Stimulated activated CD8-positive, alpha-beta memory T cell treated with anti-CD3 and anti-CD28 coated beads, Interleukin-4, amount 100 ng/mL, for 48 hours (primary cell): ENCODE data around the gene NQO2.
"Not testable (repeated sequence)": the region's sequence is repeated elsewhere in the genome, so short reads cannot be mapped to it uniquely, and the experiment has no call there.

Source experiments
- DNase-seq: peaks from one replicate; pipeline ENCODE4 v3.0.0-alpha.2; 2020

NQO2 gene

DNA sequence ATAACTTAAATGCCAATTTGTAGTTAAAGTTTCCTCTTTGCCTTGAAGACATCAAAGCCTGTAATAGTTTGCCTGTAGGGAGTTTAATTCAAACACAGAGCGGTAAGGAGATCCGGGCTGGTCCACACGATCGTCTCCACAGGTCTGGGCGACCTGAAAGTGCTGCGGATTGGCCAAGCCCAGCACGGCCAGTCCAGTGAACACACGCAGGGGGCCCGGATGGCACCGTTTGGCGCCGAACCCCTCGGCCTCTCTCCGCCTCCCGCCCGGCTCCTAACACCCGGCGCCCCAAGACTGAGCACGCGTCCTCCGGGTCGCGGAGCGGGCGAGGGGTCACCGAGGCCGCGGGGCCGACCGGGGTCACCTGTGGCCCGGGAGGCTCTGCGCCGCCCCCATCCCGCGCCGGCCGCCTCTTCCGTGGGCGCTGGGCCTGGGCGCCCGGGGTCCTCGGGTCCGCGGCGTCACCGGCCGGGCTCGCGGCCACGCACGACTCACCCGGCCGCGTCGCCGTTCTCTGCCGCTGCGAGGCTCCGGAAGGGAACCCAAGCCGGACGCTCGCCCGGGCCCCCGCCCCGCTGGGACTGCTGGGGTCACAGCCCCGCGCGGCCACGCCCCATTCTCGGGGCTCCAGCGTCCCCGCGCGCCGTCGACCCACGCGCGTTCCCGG is 28.8 kb upstream of the NQO2 start:
- peak; percentile 77 for DNase-seq

DNA sequence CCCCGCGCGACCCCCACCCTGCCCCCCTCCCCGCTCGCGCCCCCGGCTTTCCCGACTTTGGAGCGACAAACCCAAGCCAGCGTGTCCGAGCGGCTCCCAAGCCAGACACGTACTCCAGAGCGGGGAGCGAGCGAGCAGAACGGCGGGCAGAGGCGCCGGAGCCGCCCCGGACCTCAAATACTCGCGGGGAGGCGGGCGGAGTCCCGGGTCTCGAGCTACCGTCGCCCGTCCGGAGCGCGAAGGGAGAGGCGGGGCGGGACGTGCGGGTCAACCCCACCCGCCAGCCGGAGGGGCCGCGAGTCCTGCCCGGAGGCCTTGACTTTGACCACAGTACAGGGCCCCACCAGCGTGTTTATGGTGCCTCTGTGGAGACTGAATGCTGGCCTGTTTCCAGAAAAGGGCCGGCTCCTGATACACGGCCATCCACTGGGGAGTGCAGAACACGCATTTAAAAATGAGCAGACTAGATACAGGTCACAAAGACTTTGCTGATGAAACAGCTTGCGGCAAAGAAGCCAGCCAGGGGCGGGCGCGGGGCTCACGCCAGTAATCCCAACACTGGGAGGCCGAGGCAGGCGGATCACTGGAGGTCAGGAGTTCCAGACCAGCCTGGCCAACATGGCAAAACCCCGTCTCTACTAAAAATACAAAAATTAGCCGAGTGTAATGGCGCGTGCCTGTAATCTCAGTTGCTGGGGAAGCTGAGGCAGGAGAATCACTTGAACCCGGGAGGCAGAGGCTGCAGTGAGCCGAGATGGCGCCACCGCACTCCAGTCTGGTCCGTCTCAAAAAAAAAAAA is 28.1 kb upstream of the NQO2 start, which contains the start of gene SERPINB6:
TSS of gene SERPINB6 (minus strand) at position 148 of the 799 bp plus-strand sequence. CDS start 12,235 bp downstream, outside the sequence.
- DNase-seq: peak; percentile 58

DNA sequence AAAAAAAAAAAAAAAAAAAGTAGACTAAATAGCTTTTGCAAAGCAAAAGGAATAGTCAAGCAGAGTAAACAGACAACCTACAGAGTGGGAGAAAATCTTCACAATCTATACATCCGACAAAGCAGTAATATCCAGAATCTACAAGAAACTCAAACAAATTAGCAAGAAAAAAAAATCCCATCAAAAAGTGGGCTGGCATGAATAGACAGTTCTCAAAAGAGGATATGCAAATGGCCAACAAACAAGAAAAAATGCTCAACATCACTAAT is 27.5 kb upstream of the NQO2 start:
- DNase-seq: not testable (repeated sequence)

DNA sequence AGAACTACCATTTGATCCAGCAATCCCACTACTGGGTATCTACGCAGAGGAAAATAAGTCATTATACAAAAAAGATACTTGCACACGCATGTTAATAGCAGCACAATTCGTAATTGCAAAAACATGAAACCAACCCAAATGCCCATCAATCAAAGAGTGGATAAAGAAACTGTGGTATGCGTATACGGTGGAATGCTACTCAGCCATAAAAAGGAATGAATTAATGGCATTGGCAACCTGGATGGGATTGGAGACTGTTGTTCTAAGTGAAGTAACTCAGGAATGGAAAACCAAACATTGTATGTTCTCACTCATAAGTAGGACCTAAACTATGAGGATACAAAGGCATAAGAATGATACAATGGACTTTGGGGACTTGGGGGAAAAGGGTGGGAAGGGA is 27.0 kb upstream of the NQO2 start:
- DNase-seq: not testable (repeated sequence)

DNA sequence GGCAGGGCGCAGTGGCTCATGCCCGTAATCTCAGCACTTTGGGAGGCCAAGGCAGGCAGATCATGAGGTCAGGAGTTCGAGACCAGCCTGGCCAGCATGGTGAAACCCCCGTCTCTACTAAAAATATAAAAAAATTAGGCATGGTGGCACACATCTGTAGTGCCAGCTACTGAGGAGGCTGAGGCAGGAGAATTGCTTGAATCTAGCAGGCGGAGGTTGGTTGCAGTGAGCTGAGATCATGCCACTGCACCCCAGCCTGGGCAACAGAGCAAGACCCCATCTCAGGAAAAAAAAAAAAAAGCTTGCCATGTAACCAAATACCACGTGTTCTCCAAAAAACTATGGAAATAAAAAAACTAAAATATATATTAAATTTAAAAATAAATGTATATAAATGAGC is 26.5 kb upstream of the NQO2 start:
- DNase-seq: not testable (repeated sequence)

DNA sequence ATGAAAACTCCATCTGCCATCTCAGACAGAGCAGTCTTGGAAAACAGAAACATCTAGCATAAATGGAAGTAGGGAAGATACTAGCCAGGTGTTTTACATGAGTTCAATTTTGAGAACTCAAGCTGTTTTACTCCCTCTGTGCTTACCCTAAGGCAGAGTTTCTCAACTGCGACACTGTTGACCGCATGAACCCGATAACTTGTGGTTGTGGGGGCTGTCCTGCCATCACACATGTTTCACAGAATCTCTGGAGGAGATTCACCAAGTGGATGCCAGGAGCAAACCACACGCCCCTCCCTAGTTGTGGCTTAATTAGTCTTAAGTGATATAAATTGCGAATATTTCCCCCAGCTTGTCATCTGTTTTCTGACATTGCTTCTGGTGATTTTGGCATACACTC is 26.0 kb upstream of the NQO2 start:
- no peak for DNase-seq

DNA sequence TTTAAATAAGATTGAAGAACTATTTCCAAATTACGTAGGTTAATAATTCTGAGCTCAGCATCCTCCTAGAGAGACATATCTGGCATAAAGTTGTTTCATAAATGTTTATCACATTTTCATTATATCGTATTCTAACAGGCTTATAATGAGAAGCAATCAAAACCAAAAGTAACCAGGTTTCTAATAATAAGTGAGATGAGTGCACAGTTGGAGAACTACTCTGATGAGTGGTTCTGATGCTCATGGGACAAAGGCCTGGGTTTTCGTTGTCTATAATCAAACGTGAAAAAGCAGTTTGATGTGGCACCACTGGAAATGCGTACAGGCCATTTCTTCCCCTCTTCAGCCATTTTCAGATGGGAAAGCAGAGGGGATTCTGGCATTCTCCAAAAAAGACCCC is 23.6 kb upstream of the NQO2 start:
- DNase-seq: no peak

DNA sequence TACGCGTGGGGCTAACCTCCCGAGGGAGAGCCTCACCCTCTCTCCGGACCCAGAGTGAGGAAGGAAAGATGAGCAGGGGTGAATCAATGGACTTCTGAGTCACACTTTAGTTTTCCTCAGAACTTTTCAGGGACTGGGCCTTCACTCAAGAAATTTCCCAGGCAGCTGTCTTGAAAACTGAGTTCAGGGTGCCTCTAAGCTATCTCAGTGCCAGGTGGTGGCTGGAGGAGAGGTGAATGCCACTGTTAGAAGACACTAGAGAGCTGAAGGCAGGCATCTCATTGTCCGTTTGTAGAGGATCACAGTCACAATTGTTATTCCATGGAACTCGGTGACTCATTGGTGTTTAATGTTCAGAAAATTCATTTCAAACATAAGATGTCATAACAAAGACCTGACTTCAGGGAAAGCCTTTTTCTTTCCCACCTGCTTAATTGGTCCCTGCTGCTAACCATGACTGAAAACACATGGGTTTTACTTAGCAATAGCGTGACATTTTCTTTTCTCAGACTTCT is 23.1 kb upstream of the NQO2 start:
- DNase-seq: no peak

DNA sequence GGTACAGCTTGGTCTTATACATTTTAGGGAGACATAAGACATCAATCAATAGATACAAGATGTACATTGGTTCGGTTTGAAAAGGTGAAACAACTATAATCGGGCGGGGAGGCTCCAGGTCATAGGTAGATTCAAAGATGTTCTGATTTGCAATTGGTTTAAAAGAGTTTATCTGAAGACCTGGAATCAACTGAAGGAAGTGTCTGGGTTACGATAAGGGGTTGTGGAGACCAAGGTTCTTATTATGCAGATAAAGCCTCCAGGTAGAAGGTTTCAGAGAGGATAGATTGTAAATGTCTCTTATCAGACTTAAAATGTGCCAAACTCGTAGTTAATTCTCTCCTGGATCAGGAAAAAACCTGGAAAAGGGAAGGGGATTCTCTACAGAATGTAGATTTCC is 22.4 kb upstream of the NQO2 start:
- no peak for DNase-seq

DNA sequence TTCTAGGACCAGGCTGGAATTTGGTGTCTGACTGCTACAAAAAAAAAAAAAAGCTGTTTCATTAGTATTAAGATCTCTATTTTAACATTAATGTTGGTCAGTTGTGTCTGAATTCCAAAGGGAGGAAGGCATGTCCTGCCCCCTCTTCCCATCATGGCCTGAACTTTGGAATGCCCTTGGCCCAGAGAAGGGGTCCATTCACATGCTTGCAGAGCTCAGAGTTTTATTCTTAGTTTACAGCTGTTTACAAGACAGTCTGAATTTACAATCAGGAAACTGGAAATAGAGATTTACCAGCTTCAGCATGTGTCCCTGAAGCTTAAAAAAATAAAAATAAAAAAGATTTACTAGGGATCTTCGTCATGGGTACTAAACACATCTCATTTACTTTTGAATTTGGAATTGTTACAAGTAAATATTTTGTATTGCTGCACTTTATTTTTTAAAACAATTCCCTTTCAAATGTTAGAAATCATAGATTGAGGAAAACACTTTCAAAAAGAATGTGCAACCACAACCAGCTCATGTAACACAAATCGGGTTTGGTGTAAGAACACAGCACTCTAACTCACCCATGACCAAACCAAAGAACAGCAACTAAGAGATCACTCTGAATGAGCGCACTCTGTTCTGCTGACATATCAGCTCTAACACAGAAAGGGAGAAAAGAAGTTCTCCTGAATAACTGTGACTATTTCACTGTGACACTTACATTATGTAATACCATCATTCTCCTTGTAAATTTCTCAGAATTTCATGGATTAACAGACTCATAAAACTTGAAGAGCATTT is 21.7 kb upstream of the NQO2 start:
- peak; percentile 16 for DNase-seq

DNA sequence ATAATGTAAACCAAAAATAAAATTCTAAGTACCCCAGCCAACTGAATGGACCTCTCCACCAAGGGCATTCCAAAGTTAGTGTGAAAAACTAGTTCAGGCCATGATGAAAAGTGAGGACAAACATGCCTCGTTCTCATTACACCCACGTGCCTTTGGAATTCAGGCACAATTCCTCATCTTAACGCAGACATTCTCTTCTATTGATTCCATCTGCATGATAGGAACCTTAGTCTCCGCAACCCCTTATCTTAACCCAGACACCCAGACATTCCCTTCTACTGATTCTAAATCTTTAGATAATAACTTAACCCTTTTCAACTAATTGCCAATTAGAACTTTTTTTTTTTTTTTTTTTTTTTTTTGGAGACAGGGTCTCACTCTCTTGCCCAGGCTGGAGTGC is 20.8 kb upstream of the NQO2 start:
- no peak for DNase-seq

DNA sequence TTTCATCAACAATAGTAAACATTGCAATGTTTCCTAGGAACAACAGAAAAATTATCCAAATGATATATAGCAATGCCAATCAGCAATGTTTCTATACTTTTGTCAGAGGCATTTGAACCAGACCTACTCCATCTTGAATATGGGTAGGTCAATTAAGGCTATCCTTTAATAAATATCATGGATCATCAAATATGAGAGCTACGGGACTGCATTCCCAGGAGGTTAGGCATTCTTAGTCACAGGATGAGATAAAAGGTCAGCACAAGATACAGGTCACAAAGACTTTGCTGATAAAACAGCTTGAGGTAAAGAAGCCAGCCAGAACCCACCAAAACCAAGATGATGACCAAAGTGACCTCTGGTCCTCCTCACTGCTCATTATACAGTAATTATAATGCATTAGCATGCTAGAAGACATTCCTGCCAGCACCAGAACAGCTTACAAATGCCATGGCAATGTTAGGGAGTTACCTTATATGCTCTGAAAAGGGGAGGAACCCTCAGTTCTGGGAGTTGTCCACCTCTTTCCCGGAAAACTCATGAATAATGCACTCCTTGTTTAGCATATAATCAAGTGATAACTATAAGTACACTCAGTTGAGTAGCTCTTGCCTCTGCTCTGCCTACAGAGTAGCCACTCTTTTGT is 19.8 kb upstream of the NQO2 start:
- no peak for DNase-seq

DNA sequence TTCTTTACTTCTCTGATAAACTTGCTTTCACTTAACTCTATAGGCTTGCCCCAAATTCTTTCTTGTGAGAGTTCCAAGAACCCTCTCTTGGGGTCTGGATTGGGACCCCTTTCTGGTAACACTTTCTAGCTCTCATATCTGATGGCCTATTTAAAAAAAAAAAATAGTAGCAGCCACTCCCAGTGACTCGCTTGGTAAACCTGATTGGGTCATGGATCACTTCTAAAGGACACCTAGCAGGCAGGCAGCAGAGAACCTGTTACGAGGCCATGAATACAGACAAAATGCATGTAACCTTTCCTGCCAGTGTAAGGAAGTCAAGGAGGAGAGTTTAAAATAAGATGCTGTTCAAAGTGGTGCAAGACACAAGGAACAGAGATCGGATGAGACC is 19.2 kb upstream of the NQO2 start:
- no peak for DNase-seq

DNA sequence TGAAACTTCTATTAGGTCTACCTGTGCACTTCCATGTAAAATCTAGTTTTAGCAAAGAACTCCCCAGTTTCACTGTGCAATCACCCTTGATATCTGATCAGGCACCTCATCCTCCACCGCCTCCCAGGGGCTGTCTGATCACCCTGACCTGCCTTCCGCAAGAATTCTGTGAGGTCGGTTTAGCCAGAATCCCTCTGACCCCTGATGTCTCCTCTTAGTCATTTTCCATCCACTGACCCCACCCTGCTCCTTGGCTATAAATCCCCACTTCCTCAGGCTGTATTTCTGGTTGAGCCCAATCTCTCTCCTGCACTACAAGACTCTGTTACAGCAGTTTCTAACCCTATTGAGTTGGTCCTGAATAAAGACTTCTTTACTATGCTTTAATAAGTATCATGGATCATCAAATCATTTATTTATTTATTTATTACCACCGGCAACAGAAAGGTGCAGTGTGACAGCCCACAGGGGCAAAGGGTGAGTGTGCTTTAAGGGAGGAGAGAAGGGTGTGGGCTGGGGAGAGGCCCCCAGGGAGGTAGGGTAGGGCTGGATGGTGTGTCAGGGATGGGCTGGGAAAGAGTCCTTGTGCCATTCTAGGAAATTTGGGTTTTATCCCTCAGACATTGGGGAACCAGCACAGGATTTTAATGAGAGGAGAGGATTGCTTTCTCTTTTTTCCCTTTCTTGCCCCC is 17.1 kb upstream of the NQO2 start:
- DNase-seq: no peak

DNA sequence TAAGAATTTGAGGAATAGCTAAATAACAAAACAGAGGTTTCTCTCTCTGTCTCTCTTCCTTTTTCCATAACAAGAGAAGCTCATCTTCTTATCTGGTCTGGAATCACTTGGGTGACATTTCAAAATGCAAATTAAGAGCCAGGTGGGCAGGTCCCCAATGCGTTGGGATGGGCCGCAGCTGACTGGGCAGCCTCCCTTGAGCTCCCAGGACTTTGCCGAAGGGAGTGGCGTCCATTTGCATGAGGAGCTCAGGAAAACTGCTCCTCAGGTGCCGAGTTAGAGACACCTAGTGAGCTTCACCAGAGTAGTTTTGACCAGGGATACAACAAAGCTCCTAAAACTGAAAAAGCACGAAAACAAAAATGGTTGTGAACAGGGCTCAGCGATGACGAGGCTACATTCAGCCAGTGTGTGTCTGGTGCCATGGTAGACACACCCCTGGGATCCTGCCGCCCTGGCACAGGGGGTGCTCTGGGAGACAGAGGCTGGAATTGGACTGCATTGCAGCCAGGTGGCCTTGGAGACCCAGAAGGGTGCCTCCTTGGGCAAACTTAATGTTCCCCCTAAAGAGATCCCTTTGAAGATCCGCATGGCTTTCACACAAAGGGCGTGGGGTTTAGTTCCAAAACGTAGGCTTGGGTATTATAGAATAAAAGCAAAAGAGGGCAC is 14.8 kb upstream of the NQO2 start:
- no peak for DNase-seq

DNA sequence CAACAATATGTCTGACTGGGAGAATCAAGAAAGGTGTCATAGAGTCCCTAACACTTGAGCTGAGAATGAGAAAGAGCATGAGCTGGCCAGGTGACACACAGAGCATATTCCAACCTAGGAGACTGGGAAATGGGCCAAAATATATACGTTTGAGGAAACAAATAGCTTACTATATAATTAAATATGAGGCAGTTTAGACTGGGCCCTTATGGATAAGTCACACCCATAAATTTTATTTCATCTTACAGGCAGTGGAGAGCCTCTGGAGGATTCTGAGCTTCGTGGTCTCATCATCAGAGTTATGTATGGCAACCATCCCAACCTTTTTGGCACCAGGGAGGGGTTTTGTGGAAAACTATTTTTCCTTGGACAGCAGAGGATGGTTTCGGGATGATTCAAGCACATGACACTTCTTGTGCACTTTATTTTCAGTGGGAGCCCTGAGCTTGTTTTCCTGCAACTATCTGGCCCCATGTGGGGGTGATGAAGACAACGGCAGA is 12.9 kb upstream of the NQO2 start:
- DNase-seq: no peak

DNA sequence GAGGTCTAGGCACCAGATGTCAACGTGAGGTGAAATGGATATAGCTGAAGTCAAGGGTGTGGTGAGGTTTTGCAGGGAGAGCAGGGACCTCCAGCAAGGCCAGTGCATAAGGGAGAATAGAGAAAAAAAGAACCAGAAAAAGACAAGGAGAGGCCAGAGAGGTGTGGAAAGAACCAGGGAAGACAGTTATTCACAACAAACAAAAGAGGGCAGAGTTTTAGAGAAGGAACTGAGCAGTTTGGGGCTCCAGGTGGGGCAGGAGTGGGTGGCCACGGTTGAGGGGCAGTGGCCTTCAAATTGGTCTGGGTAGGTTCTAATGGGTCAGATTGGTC is 11.6 kb upstream of the NQO2 start:
- DNase-seq: no peak

DNA sequence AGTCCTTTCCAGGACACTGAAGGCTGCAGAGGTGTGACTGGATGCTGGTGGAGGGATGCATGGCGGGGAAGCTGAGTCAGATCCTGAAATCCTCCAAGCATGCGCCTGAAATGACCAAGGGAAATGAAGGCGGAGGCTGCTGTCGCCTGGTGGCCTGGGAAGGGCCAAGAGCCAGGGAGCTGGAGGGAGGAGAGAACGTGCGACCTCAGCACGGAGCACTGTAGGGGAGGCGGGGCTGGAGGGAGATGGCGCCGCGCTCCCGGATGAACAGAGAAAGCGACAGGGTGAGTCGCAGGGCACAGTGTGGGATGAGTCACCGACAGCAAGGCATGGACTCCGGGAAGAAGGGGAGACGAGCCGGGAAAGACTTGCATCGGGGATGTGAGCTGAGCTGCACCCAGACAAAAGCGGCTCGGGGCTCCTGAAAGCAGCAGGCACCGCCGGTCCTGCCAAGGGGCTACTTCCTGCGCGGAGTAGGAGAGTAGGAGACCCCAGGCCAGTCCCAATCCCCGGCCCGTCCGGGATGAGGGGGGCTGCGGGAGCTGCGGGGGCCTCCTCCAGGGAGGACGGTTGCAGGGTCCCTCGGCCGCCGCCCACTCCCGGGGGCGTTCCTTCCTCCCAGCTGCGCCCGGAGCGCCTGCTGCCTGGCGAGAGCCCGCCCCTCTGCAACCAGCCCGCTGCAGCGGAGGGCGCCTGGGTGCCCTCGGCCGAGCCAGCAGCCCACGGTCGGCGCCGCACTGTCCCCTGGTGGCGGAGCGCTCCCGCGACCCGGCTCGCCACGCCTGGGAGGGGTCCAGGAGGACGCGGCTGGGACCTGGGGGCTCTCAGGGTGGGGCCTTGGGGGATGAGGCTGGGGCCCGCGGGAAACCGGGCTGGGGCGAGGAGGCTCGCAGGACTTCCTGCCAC is 11.0 kb upstream of the NQO2 start:
- peak; percentile 84 for DNase-seq

DNA sequence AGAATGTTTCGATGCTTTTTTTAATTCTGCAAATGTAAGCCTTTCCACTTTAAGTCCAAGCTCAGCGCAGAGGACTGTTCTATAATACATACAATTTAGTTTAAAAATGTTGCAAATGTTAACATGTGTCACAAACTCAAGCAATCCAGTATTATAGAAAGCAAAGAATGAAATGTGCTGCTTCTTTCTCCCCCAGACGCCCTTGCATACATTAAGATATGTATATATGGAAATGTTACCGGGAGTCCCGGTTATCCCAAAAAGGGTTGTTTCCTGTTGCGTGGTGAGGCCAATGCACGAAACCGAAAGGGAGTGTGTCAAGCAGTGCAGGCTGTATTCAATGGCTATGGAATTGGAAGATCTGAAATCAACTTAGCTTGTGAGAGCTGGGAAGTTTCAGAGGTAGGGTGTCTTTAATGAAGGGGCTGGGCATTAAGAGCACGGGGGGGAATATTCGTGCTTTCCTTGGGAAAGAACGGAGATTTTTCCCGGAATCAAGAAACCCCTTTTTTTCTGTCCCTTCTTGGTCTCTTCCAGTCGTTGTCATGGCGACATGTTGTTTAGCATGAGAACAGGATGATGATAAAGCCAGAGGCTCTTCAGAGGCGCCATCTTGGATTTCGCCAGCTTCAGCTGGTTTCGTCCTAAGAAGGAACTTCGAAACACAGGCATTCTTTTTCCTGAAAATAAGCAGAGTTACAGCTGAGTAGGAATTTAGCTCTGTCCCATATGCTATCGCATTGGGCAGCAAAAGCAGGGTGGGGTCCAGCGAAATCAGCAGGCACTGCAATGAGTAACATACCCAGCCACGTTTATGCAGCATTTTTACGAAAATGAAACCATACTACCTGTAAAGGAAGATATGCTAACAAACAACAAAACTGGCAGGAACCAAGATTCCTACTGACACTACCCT is 10.1 kb upstream of the NQO2 start:
- peak; percentile 75 for DNase-seq
